ENCODE data around the gene GAK. TPM values are rescaled to one million over a fixed set of nuclear protein-coding genes. Genes with fewer than 3 reads are reported as not detected.

GAK gene
- polyA plus RNA-seq, 1 donor from 2014 or later: 58.8 TPM

DNA sequence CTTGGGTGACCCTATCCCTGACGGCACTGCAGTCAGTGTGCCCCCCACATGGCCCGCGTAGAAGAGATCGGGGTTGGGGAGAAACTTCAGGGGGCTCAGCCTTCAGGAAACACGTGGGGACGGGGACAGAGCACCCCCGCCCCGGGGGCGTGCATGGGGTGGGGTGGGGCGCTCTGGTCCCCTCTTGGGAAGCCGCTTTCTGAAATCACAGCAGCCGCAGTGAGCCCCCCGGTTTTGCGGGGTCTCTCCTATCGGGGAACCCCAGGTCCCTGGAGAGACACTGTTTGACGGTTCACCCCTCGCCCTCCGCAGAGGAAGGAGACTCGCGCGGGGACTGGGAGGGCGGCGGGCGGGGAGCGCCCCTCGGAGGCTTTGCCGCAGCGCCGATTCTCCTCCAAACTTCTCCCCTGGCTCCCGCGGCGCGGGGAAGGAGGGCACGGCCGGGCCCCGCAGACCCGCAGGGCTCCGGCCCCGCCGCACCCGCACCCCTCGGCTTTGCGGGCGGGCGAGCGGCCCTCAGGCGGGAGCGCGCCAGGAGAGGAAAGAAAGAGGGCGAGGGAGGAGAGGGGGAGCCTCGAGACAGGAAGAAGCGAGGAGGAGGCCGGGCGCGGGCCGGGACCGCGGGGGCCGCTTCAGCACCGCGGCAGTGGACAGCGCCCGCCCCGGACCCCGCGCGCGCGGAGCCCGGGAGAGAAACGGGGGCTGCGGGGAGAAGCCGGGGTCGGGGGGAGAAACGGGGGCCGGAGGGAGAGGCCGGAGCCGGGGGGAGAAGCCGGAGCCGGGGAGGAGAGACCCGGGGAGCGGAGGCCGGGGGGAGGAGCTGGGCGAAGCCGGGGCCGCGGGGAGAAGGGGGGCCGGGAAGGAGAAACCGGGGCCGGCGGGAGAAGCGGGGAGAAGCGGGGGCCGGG is 106.8 kb downstream of the GAK start:
- Histone ChIP-seq H3K9ac (ENCODE audit: low read length) (peak overlapping the region; percentile 70), H2AFZ (ENCODE audit: low read depth, low read length) (no peak overlapping the region), H3K79me2 (replicated peaks; ENCODE audit: insufficient read depth, low read length) (no peaks in the 10 kb centered on the region), H3K4me2 (ENCODE audit: low read length) (peak overlapping the region; percentile 55), H3K36me3 (ENCODE audit: insufficient read depth, low read length) (no peaks in the 10 kb centered on the region), H3K27ac (ENCODE audit: low read length) (no peak overlapping the region), H3F3A (ENCODE audit: insufficient read depth, low read length, poor library complexity, severe bottlenecking) (no peaks in the 10 kb centered on the region), H3K9me2 (ENCODE audit: insufficient read depth, low read length) (no peaks in the 10 kb centered on the region), H3K27me3 (ENCODE audit: insufficient read depth, low read depth, low read length) (peaks cover 26% of the 10 kb centered on the region), H4K20me1 (ENCODE audit: insufficient read depth) (no peaks in the 10 kb centered on the region), H3K4me3 (ENCODE audit: low read length) (peak overlapping the region; percentile 76), H3K9me3 (ENCODE audit: low read length) (no peaks in the 10 kb centered on the region)
- TF ChIP-seq, protein P1, sequence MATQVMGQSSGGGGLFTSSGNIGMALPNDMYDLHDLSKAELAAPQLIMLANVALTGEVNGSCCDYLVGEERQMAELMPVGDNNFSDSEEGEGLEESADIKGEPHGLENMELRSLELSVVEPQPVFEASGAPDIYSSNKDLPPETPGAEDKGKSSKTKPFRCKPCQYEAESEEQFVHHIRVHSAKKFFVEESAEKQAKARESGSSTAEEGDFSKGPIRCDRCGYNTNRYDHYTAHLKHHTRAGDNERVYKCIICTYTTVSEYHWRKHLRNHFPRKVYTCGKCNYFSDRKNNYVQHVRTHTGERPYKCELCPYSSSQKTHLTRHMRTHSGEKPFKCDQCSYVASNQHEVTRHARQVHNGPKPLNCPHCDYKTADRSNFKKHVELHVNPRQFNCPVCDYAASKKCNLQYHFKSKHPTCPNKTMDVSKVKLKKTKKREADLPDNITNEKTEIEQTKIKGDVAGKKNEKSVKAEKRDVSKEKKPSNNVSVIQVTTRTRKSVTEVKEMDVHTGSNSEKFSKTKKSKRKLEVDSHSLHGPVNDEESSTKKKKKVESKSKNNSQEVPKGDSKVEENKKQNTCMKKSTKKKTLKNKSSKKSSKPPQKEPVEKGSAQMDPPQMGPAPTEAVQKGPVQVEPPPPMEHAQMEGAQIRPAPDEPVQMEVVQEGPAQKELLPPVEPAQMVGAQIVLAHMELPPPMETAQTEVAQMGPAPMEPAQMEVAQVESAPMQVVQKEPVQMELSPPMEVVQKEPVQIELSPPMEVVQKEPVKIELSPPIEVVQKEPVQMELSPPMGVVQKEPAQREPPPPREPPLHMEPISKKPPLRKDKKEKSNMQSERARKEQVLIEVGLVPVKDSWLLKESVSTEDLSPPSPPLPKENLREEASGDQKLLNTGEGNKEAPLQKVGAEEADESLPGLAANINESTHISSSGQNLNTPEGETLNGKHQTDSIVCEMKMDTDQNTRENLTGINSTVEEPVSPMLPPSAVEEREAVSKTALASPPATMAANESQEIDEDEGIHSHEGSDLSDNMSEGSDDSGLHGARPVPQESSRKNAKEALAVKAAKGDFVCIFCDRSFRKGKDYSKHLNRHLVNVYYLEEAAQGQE (IDR thresholded peaks at IDR 0.05; ENCODE audit: borderline replicate concordance): peak; percentile 52
- TF ChIP-seq RAD21 (conservative IDR thresholded peaks at IDR 0.05): peak; percentile 21
- no peak for TF ChIP-seq TAF1 (IDR thresholded peaks at IDR 0.05; ENCODE audit: low read depth)
- TF ChIP-seq SMC3 (conservative IDR thresholded peaks at IDR 0.05; ENCODE audit: poor library complexity): peak; percentile 22
- TF ChIP-seq MXI1 (conservative IDR thresholded peaks at IDR 0.05; ENCODE audit: poor library complexity, severe bottlenecking): peak; percentile 17
- no peak for TF ChIP-seq POLR2AphosphoS5 (IDR thresholded peaks at IDR 0.05)
- TF ChIP-seq EZH2 (IDR thresholded peaks at IDR 0.05; ENCODE audit: borderline replicate concordance, insufficient read depth, low read length, poor library complexity, severe bottlenecking): no peak
- no peak for TF ChIP-seq EP300 (conservative IDR thresholded peaks at IDR 0.05; ENCODE audit: poor library complexity, severe bottlenecking)
- no peak for TF ChIP-seq CTCF (IDR thresholded peaks at IDR 0.05; ENCODE audit: poor library complexity, severe bottlenecking)

- Histone ChIP-seq H3K4me2 (ENCODE audit: low read length) (peak overlapping the region; percentile 55), H3F3A (ENCODE audit: insufficient read depth, low read length, poor library complexity, severe bottlenecking) (no peaks in the 10 kb centered on the region), H3K79me2 (replicated peaks; ENCODE audit: insufficient read depth, low read length) (no peaks in the 10 kb centered on the region), H3K27me3 (ENCODE audit: insufficient read depth, low read depth, low read length) (peaks cover 27% of the 10 kb centered on the region), H3K9me3 (ENCODE audit: low read length) (no peaks in the 10 kb centered on the region), H3K27ac (ENCODE audit: low read length) (no peak overlapping the region), H2AFZ (ENCODE audit: low read depth, low read length) (no peak overlapping the region), H3K9me2 (ENCODE audit: insufficient read depth, low read length) (no peaks in the 10 kb centered on the region), H3K9ac (ENCODE audit: low read length) (peak overlapping the region; percentile 70), H3K4me3 (ENCODE audit: low read length) (peak overlapping the region; percentile 76), H4K20me1 (ENCODE audit: insufficient read depth) (no peaks in the 10 kb centered on the region), H3K36me3 (ENCODE audit: insufficient read depth, low read length) (no peaks in the 10 kb centered on the region)
- no peak for TF ChIP-seq MXI1 (conservative IDR thresholded peaks at IDR 0.05; ENCODE audit: poor library complexity, severe bottlenecking)
- TF ChIP-seq SMC3 (conservative IDR thresholded peaks at IDR 0.05; ENCODE audit: poor library complexity): no peak
- no peak for TF ChIP-seq CTCF (IDR thresholded peaks at IDR 0.05; ENCODE audit: poor library complexity, severe bottlenecking)
- TF ChIP-seq RAD21 (conservative IDR thresholded peaks at IDR 0.05): no peak
Measured at GRCh38 chr4:824461-825062, 107.6 kb downstream of the GAK start.
